ENCODE results near the gene NUP43.

- TF ChIP-seq CTCF (CRISPR knock-in tag; IDR thresholded peaks at IDR 0.05): no peak
- no peak for TF ChIP-seq ZKSCAN8 (CRISPR knock-in tag; IDR thresholded peaks at IDR 0.05; ENCODE audit: borderline replicate concordance)
- no peak for TF ChIP-seq EZH2 (conservative IDR thresholded peaks at IDR 0.05; ENCODE audit: low read depth, low read length)
Measured at GRCh38 chr6:149761438-149761837, 15.1 kb upstream of the NUP43 start.

Data from HepG2 (cell line).